SK-N-SH (cell line): Measurements from ENCODE around the gene SYCN. TPM values are rescaled to one million over a fixed set of nuclear protein-coding genes. Genes with fewer than 3 reads are reported as not detected.

ENCODE experiments used
- CTCF ChIA-PET: fragments of 300-600, 350-600 bp; formaldehyde crosslinking; extraction: SDS; loops from one replicate; lab custom pipeline; 2021; lab: Yijun Ruan, JAX
- POLR2A ChIA-PET: fragments of 350-600 bp; sonication (Branson Sonifier 250); formaldehyde crosslinking; extraction: SDS; loops from one replicate; lab custom pipeline; 2020; ENCODE audit warnings: antibody characterized with exemption, inconsistent platforms; lab: Yijun Ruan, JAX
- DNase-seq: peaks from one replicate; pipeline ENCODE4 v3.0.0; 2012
- H2AFZ ChIP-seq: fragments of 200-600 bp; sonication (generic); 2 replicates; pipeline ENCODE4 v1.8.1; 2016; ENCODE audit warnings: antibody characterized with exemption, mild to moderate bottlenecking, low read depth
- H3F3A ChIP-seq: fragments of 200-600 bp; sonication (generic); replicated peaks from 2 replicates; pipeline ENCODE3; 2016; ENCODE audit warnings: antibody characterized with exemption, mild to moderate bottlenecking; ENCODE audit not compliant: insufficient read depth
- H3K27ac ChIP-seq, 2 experiments: fragments of 200-500 bp in 1 of 2; fragments of 200-600 bp in 1 of 2; sonication (Bioruptor generic) in 1 of 2; sonication (generic), shearing (Covaris generic) in 1 of 2; 2 replicates each; pipeline versions ENCODE4 v1.5.1 to v1.6.1; 2014 to 2016; ENCODE audit warnings: low read depth in 2 of 2, inconsistent platforms in 1 of 2, low read length in 1 of 2, mild to moderate bottlenecking in 1 of 2, mixed read lengths in 1 of 2
- H3K27me3 ChIP-seq: fragments of 200-600 bp; sonication (generic), shearing (Covaris generic); 2 replicates; pipeline ENCODE4 v1.6.1; 2016; ENCODE audit warnings: mixed run types; ENCODE audit not compliant: insufficient read depth
- H3K36me3 ChIP-seq, 2 experiments: fragments of 200-500 bp in 1 of 2; fragments of 200-600 bp in 1 of 2; sonication (Bioruptor generic) in 1 of 2; sonication (generic) in 1 of 2; replicated peaks in 1 of 2; 2 replicates each; pipeline versions ENCODE3 to v1.5.1; 2014 to 2016; ENCODE audit warnings: low read length in 1 of 2, mild to moderate bottlenecking in 1 of 2; ENCODE audit not compliant: insufficient read depth in 2 of 2, control insufficient read depth in 1 of 2
- H3K4me1 ChIP-seq, 2 experiments: fragments of 200-500 bp in 1 of 2; fragments of 200-600 bp in 1 of 2; sonication (Bioruptor generic) in 1 of 2; sonication (generic), shearing (Covaris generic) in 1 of 2; 2 replicates each; pipeline versions ENCODE4 v1.5.1 to v1.6.1; 2014 to 2016; ENCODE audit warnings: low read depth in 1 of 2, low read length in 1 of 2, mixed run types in 1 of 2; ENCODE audit not compliant: insufficient read depth in 2 of 2, control insufficient read depth in 1 of 2
- H3K4me2 ChIP-seq: fragments of 200-600 bp; sonication (generic), shearing (Covaris generic); 2 replicates; pipeline ENCODE4 v1.6.1; 2017; ENCODE audit warnings: mixed run types
- H3K4me3 ChIP-seq, 2 experiments: fragments of 200-500 bp in 1 of 2; fragments of 200-600 bp in 1 of 2; sonication (Bioruptor generic) in 1 of 2; sonication (generic), shearing (Covaris generic) in 1 of 2; 2 replicates each; pipeline versions ENCODE4 v1.5.1 to v1.8.1; 2014 to 2016; ENCODE audit warnings: low read depth in 2 of 2, inconsistent platforms in 1 of 2, low read length in 1 of 2, mild to moderate bottlenecking in 1 of 2, mixed read lengths in 1 of 2, moderate library complexity in 1 of 2
- H3K79me2 ChIP-seq: fragments of 200-600 bp; sonication (generic); 2 replicates; pipeline ENCODE4 v1.8.1; 2017; ENCODE audit warnings: mild to moderate bottlenecking; ENCODE audit not compliant: insufficient read depth
- H3K9ac ChIP-seq: fragments of 200-600 bp; sonication (generic); 2 replicates; pipeline ENCODE4 v1.6.1; 2017; ENCODE audit warnings: mixed run types
- H3K9me2 ChIP-seq: fragments of 200-600 bp; sonication (generic); 2 replicates; pipeline ENCODE4 v1.6.1; 2017; ENCODE audit warnings: mixed run types
- H3K9me3 ChIP-seq: fragments of 200-600 bp; sonication (generic); 2 replicates; pipeline ENCODE4 v1.6.1; 2017; ENCODE audit warnings: mixed run types, mild to moderate bottlenecking, moderate library complexity
- H4K20me1 ChIP-seq: fragments of 200-600 bp; sonication (generic); 2 replicates; pipeline ENCODE4 v1.6.1; 2017; ENCODE audit warnings: mild to moderate bottlenecking, mixed run types; ENCODE audit not compliant: insufficient read depth
- CHD2 ChIP-seq: fragments of 150-350 bp; IDR thresholded peaks from 2 replicates; pipeline ENCODE4 v1.6.1; 2018; ENCODE audit warnings: low read length; ENCODE audit not compliant: partially characterized antibody
- FOXJ3 ChIP-seq: sonication (generic); formaldehyde crosslinking; IDR thresholded peaks from 2 replicates; pipeline ENCODE4 v1.5.1; 2020; ENCODE audit warnings: mild to moderate bottlenecking, missing genetic modification reagents
- FOXM1 ChIP-seq: IDR thresholded peaks from 2 replicates; pipeline ENCODE4 v1.4.0; 2012; ENCODE audit warnings: low read depth, mild to moderate bottlenecking
- GABPA ChIP-seq: IDR thresholded peaks from 2 replicates; pipeline ENCODE4 v1.4.0; 2012; ENCODE audit warnings: low read depth, mild to moderate bottlenecking
- GATA2 ChIP-seq: sonication (generic); formaldehyde crosslinking; IDR thresholded peaks from 2 replicates; pipeline ENCODE4 v1.5.0; 2020; ENCODE audit warnings: mild to moderate bottlenecking, missing genetic modification reagents
- JUND ChIP-seq: IDR thresholded peaks from 2 replicates; pipeline ENCODE4 v1.4.0; 2012
- RFX5 ChIP-seq: IDR thresholded peaks from 2 replicates; pipeline ENCODE4 v1.6.1; 2012; ENCODE audit warnings: mild to moderate bottlenecking, improper control_type of control experiment, low read length
- RXRA ChIP-seq: IDR thresholded peaks from 2 replicates; pipeline ENCODE4 v1.4.0; 2012; ENCODE audit warnings: low read depth, mild to moderate bottlenecking, borderline replicate concordance
- TAF1 ChIP-seq: IDR thresholded peaks from 2 replicates; pipeline ENCODE4 v1.6.1; 2012; ENCODE audit warnings: low read depth, mild to moderate bottlenecking, low read length, moderate library complexity, borderline replicate concordance
- TCF12 ChIP-seq: IDR thresholded peaks from 2 replicates; pipeline ENCODE4 v1.4.0; 2012
- USF2 ChIP-seq: fragments of 150-350 bp; IDR thresholded peaks from 2 replicates; pipeline ENCODE4 v1.6.1; 2017; ENCODE audit warnings: antibody characterized with exemption, low read length, low read depth, borderline replicate concordance
- YY1 ChIP-seq: IDR thresholded peaks from 2 replicates; pipeline ENCODE4 v1.4.0; 2012; ENCODE audit warnings: low read depth, mild to moderate bottlenecking
- ZBTB33 ChIP-seq: IDR thresholded peaks from 2 replicates; pipeline ENCODE4 v1.4.0; 2012; ENCODE audit warnings: low read depth, borderline replicate concordance
- WGBS: methylation state at CpG from one replicate; pipeline ENCODE4 v1.1.6; 2017; ENCODE audit warnings: low lambda C conversion rate; 5-methylcytosine and 5-hydroxymethylcytosine counted together
- polyA plus RNA-seq, 3 experiments: library from polyadenylated mRNA; depleted of rRNA; stranded (reverse); fragments of >200 nt; gene quantifications; 2 replicates each; pipeline ENCODE4 v1.2.3, GENCODE V29; 2012

The SYCN gene
- polyA plus RNA-seq, 1 of the 3 experiments (the other 2 are of a cell fraction): not detected

- no peaks in the 10 kb centered on the region for H3K27me3 ChIP-seq
- H3K27ac ChIP-seq: no peak overlapping the region; a peak in 1 of 4 replicates
- no peak for TF ChIP-seq CHD2
- TF ChIP-seq FOXM1: no peak
- no peak for TF ChIP-seq RFX5
- TF ChIP-seq JUND: no peak
- no peak for TF ChIP-seq ZBTB33
- no peak for TF ChIP-seq USF2
- no peak for TF ChIP-seq GABPA
- TF ChIP-seq YY1: no peak
- no peak for TF ChIP-seq RXRA
- no peak for TF ChIP-seq FOXJ3 (CRISPR knock-in tag)
- TF ChIP-seq GATA2 (CRISPR knock-in tag): no peak
- TF ChIP-seq TCF12: no peak
- H2AFZ ChIP-seq: no peak overlapping the region
- H4K20me1 ChIP-seq: no peaks in the 10 kb centered on the region
- no peaks in the 10 kb centered on the region for H3K9me3 ChIP-seq
- WGBS: 100% methylated on average over 3 of the region's 10 CpGs
- ChIA-PET POLR2A (no interaction called here), CTCF (interaction anchor here (0.6 to 5.2 kb wide), 5 partner anchors 10 to 234 kb away, joined by 3 to 37 read pairs (median 5); no protein-coding TSS in a partner anchor)
- H3K4me2 ChIP-seq: no peak overlapping the region
- no peak for DNase-seq
- H3K9me2 ChIP-seq: no peaks in the 10 kb centered on the region
- H3K4me1 ChIP-seq: peaks cover 0 to 24% of the 10 kb centered on the region in 2 experiments; a peak in 1 of 4 replicates
- no peak overlapping the region for H3K9ac ChIP-seq
- H3K79me2 ChIP-seq: no peaks in the 10 kb centered on the region
- peaks cover 4 to 44% of the 10 kb centered on the region in 2 experiments for H3K36me3 ChIP-seq
- no peaks in the 10 kb centered on the region for H3F3A ChIP-seq
- no peak overlapping the region for H3K4me3 ChIP-seq
Observed at GRCh38 chr19:39177110-39177699, 26.9 kb downstream of the SYCN start.

- ChIA-PET POLR2A (no interaction called here), CTCF (interaction anchor here (1.5 to 5.2 kb wide), 4 partner anchors 12 to 65 kb away, joined by 3 to 37 read pairs (median 12); no protein-coding TSS in a partner anchor)
- Histone ChIP-seq H3K4me1 (peaks cover 0 to 41% of the 10 kb centered on the region in 2 experiments; a peak in 1 of 4 replicates), H3K27me3 (no peaks in the 10 kb centered on the region), H3K9me2 (no peaks in the 10 kb centered on the region), H3K4me3 (no peak overlapping the region), H3K4me2 (no peak overlapping the region), H3F3A (no peaks in the 10 kb centered on the region), H3K79me2 (no peaks in the 10 kb centered on the region), H3K36me3 (peaks cover 4 to 42% of the 10 kb centered on the region in 2 experiments), H4K20me1 (no peaks in the 10 kb centered on the region), H3K27ac (peak overlapping the region in 1 of 2 experiments; percentile 34; a peak in 1 of 4 replicates), H3K9me3 (no peaks in the 10 kb centered on the region), H2AFZ (no peak overlapping the region), H3K9ac (no peak overlapping the region)
- TF ChIP-seq TAF1 (no peak), RFX5 (no peak)
- DNase-seq: no peak
- 94% methylated on average over 4 of the region's 7 CpGs for WGBS
Observed at GRCh38 chr19:39175564-39175963, 28.5 kb downstream of the SYCN start.
